HepG2 (cell line): Measurements from ENCODE around the gene METAP1D. TPM values are rescaled to one million over a fixed set of nuclear protein-coding genes. Genes with fewer than 3 reads are reported as not detected.
A peak's percentile ranks its signal among the peaks of the same experiment; 100 is the strongest.

ENCODE experiments used
- ATF7-NPFF ChIP-seq: sonication (generic); formaldehyde crosslinking; IDR thresholded peaks from 2 replicates; pipeline ENCODE4 v1.8.1; 2023; ENCODE audit warnings: mild to moderate bottlenecking, low read depth, missing genetic modification reagents, moderate library complexity
- EZH2 ChIP-seq: conservative IDR thresholded peaks from 2 replicates; pipeline ENCODE4 v1.6.1; 2012; ENCODE audit warnings: mild to moderate bottlenecking, low read depth, low read length, moderate library complexity
- FOXC1 ChIP-seq: sonication (generic); formaldehyde crosslinking; IDR thresholded peaks from 2 replicates; pipeline ENCODE4 v1.8.0; 2022; ENCODE audit warnings: mild to moderate bottlenecking, missing genetic modification reagents, borderline replicate concordance
- IRX3 ChIP-seq: sonication (generic); formaldehyde crosslinking; IDR thresholded peaks from 2 replicates; pipeline ENCODE4 v1.8.1; 2023; ENCODE audit warnings: mild to moderate bottlenecking, low read depth, missing genetic modification reagents, borderline replicate concordance
- MZF1 ChIP-seq: sonication (generic); formaldehyde crosslinking; IDR thresholded peaks from 2 replicates; pipeline ENCODE4 v1.8.1; 2023; ENCODE audit warnings: mild to moderate bottlenecking, missing genetic modification reagents, borderline replicate concordance
- NFRKB ChIP-seq: fragments of 450-650 bp; IDR thresholded peaks from 2 replicates; pipeline ENCODE4 v1.6.1; 2017
- POGZ ChIP-seq: sonication (generic); formaldehyde crosslinking; IDR thresholded peaks from 2 replicates; pipeline ENCODE4 v1.4.0; 2020; ENCODE audit warnings: mild to moderate bottlenecking, missing genetic modification reagents
- SMAD9 ChIP-seq: sonication (generic); formaldehyde crosslinking; IDR thresholded peaks from 2 replicates; pipeline ENCODE4 v1.5.1; 2020; ENCODE audit warnings: mild to moderate bottlenecking, missing genetic modification reagents
- SRSF4 ChIP-seq: fragments of 200-400 bp; formaldehyde crosslinking; IDR thresholded peaks from one replicate; pipeline ENCODE4 v1.6.1; 2018; ENCODE audit warnings: mild to moderate bottlenecking, low read depth, low read length, moderate library complexity; ENCODE audit not compliant: poor library complexity, severe bottlenecking
- SSRP1 ChIP-seq: IDR thresholded peaks from 2 replicates; pipeline ENCODE4 v1.6.1; 2016; ENCODE audit warnings: control low read depth
- ZNF3 ChIP-seq: IDR thresholded peaks from 2 replicates; pipeline ENCODE4 v1.7.0; 2017; ENCODE audit warnings: inconsistent platforms
- ZNF792 ChIP-seq: IDR thresholded peaks from 2 replicates; pipeline ENCODE4 v1.6.1; 2016
- ZNF878 ChIP-seq: sonication (generic); formaldehyde crosslinking; IDR thresholded peaks from 2 replicates; pipeline ENCODE4 v1.8.1; 2023; ENCODE audit warnings: mild to moderate bottlenecking, missing genetic modification reagents, moderate library complexity
- polyA plus RNA-seq, 8 experiments: library from polyadenylated mRNA; depleted of rRNA in 3 of 8; stranded (reverse) in 7 of 8; unstranded in 1 of 8; fragments of >200 nt; fragmentation: Illumina TruSeq in 4 of 8; extraction: Trizol in 4 of 8; gene quantifications; 2 replicates each; pipeline versions ENCODE4 v1.2.1 to v1.2.3, GENCODE V29; 2011 to 2016; ENCODE audit warnings: low read depth in 4 of 8, missing spikeins in 1 of 8, mixed read lengths in 1 of 8; ENCODE audit not compliant: insufficient read depth in 1 of 8
- total RNA-seq, 5 experiments: library from RNA; depleted of rRNA; stranded (reverse); fragments of >200 nt; fragmentation: Illumina TruSeq; extraction: Trizol; gene quantifications; 2 replicates each; pipeline ENCODE4 v1.2.3, GENCODE V29; 2016; ENCODE audit warnings: low read depth in 1 of 5
- TF ChIP-seq, protein P1 (sequence below): sonication (generic); formaldehyde crosslinking; IDR thresholded peaks from 2 replicates; pipeline ENCODE4 v1.8.0; 2022; ENCODE audit warnings: missing genetic modification reagents, low read depth, mild to moderate bottlenecking, borderline replicate concordance
- TF ChIP-seq, protein P2 (sequence below): IDR thresholded peaks from 2 replicates; pipeline ENCODE4 v1.4.0; 2020; ENCODE audit warnings: mild to moderate bottlenecking, missing genetic modification reagents
- TF ChIP-seq, protein P3 (sequence below): sonication (generic); formaldehyde crosslinking; IDR thresholded peaks from 2 replicates; pipeline ENCODE4 v1.4.0; 2020; ENCODE audit warnings: missing genetic modification reagents, mild to moderate bottlenecking, borderline replicate concordance
- TF ChIP-seq, protein P4 (sequence below): IDR thresholded peaks from 2 replicates; pipeline ENCODE4 v1.6.1; 2018; ENCODE audit warnings: missing genetic modification reagents, mild to moderate bottlenecking, missing compliant biosample characterization
- TF ChIP-seq, protein P5 (sequence below): sonication (generic); formaldehyde crosslinking; IDR thresholded peaks from 2 replicates; pipeline ENCODE4 v1.4.0; 2020; ENCODE audit warnings: missing genetic modification reagents, borderline replicate concordance

Gene METAP1D
- total and polyA plus RNA-seq, 2 of the 13 experiments (the other 11 are each of a cell fraction or from before 2014, with no cell fraction given): 14.7 to 21.6 TPM

DNA sequence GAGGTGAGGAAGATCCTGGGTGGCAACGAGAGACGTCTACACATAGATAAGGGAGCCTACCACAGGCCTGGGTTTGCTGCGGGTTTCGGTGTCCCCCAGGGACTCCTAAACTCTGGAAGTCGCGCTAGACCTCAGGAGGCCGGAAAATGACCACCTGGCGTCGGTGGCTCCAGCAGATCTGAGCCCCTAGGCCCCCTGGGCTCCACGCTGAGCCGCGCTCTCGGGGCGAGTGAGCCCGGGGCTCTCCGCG is 84.6 kb downstream of the METAP1D start (continued):
- TF ChIP-seq ZNF878 (CRISPR knock-in tag) (no peak), FOXC1 (CRISPR knock-in tag) (no peak), MZF1 (CRISPR knock-in tag) (no peak), SRSF4 (no peak), SMAD9 (no peak), ATF7-NPFF (CRISPR knock-in tag) (no peak), SSRP1 (CRISPR knock-in tag) (no peak), EZH2 (0 out of 2 replicates have a peak, but pooled peaks have one; percentile 33), ZNF792 (CRISPR knock-in tag) (no peak), IRX3 (no peak), POGZ (CRISPR knock-in tag) (no peak; the same call in 1 of the 2 replicates), ZNF3 (no peak), NFRKB (no peak)
- TF ChIP-seq, protein P1, sequence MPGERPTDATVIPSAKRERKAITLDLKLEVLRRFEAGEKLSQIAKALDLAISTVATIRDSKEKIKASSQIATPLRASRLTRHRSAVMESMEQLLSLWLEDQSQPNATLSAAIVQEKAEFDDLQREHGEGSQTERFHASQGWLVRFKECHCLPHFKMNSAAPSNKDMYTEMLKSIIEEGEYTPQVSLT (CRISPR knock-in tag): 0 out of 2 replicates have a peak, but pooled peaks have one; percentile 21
- TF ChIP-seq, protein P2, sequence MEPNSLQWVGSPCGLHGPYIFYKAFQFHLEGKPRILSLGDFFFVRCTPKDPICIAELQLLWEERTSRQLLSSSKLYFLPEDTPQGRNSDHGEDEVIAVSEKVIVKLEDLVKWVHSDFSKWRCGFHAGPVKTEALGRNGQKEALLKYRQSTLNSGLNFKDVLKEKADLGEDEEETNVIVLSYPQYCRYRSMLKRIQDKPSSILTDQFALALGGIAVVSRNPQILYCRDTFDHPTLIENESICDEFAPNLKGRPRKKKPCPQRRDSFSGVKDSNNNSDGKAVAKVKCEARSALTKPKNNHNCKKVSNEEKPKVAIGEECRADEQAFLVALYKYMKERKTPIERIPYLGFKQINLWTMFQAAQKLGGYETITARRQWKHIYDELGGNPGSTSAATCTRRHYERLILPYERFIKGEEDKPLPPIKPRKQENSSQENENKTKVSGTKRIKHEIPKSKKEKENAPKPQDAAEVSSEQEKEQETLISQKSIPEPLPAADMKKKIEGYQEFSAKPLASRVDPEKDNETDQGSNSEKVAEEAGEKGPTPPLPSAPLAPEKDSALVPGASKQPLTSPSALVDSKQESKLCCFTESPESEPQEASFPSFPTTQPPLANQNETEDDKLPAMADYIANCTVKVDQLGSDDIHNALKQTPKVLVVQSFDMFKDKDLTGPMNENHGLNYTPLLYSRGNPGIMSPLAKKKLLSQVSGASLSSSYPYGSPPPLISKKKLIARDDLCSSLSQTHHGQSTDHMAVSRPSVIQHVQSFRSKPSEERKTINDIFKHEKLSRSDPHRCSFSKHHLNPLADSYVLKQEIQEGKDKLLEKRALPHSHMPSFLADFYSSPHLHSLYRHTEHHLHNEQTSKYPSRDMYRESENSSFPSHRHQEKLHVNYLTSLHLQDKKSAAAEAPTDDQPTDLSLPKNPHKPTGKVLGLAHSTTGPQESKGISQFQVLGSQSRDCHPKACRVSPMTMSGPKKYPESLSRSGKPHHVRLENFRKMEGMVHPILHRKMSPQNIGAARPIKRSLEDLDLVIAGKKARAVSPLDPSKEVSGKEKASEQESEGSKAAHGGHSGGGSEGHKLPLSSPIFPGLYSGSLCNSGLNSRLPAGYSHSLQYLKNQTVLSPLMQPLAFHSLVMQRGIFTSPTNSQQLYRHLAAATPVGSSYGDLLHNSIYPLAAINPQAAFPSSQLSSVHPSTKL (CRISPR knock-in tag): no peak
- TF ChIP-seq, protein P3, sequence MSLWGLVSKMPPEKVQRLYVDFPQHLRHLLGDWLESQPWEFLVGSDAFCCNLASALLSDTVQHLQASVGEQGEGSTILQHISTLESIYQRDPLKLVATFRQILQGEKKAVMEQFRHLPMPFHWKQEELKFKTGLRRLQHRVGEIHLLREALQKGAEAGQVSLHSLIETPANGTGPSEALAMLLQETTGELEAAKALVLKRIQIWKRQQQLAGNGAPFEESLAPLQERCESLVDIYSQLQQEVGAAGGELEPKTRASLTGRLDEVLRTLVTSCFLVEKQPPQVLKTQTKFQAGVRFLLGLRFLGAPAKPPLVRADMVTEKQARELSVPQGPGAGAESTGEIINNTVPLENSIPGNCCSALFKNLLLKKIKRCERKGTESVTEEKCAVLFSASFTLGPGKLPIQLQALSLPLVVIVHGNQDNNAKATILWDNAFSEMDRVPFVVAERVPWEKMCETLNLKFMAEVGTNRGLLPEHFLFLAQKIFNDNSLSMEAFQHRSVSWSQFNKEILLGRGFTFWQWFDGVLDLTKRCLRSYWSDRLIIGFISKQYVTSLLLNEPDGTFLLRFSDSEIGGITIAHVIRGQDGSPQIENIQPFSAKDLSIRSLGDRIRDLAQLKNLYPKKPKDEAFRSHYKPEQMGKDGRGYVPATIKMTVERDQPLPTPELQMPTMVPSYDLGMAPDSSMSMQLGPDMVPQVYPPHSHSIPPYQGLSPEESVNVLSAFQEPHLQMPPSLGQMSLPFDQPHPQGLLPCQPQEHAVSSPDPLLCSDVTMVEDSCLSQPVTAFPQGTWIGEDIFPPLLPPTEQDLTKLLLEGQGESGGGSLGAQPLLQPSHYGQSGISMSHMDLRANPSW (CRISPR knock-in tag): no peak
- TF ChIP-seq, protein P4, sequence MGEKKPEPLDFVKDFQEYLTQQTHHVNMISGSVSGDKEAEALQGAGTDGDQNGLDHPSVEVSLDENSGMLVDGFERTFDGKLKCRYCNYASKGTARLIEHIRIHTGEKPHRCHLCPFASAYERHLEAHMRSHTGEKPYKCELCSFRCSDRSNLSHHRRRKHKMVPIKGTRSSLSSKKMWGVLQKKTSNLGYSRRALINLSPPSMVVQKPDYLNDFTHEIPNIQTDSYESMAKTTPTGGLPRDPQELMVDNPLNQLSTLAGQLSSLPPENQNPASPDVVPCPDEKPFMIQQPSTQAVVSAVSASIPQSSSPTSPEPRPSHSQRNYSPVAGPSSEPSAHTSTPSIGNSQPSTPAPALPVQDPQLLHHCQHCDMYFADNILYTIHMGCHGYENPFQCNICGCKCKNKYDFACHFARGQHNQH (CRISPR knock-in tag): no peak
- TF ChIP-seq, protein P5, sequence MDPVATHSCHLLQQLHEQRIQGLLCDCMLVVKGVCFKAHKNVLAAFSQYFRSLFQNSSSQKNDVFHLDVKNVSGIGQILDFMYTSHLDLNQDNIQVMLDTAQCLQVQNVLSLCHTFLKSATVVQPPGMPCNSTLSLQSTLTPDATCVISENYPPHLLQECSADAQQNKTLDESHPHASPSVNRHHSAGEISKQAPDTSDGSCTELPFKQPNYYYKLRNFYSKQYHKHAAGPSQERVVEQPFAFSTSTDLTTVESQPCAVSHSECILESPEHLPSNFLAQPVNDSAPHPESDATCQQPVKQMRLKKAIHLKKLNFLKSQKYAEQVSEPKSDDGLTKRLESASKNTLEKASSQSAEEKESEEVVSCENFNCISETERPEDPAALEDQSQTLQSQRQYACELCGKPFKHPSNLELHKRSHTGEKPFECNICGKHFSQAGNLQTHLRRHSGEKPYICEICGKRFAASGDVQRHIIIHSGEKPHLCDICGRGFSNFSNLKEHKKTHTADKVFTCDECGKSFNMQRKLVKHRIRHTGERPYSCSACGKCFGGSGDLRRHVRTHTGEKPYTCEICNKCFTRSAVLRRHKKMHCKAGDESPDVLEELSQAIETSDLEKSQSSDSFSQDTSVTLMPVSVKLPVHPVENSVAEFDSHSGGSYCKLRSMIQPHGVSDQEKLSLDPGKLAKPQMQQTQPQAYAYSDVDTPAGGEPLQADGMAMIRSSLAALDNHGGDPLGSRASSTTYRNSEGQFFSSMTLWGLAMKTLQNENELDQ (CRISPR knock-in tag): no peak
